Activated CD8-positive, alpha-beta memory T cell treated with anti-CD3 and anti-CD28 coated beads for 48 hours (primary cell): ENCODE measurements around the gene PGAP6.
A peak's percentile ranks its signal among the peaks of the same experiment; 100 is the strongest.
"Not testable (repeated sequence)": the region's sequence is repeated elsewhere in the genome, so short reads cannot be mapped to it uniquely, and the experiment has no call there.

ENCODE experiments used
- DNase-seq, 3 experiments: peaks; one replicate each; pipeline ENCODE4 v3.0.0-alpha.2; 2020; ENCODE audit warnings: low read depth in 2 of 3, low spot score in 2 of 3

The PGAP6 gene

GRCh38 chr16:381789-382717 lies at the start of gene PGAP6:
Gene PGAP6 (minus strand): TSS chr16:381978. CDS start chr16:381821, 157 bp downstream.
- DNase-seq, result peak in 1 of 3 experiments; percentile 38

GRCh38 chr16:430904-431303 lies 49.1 kb upstream of the PGAP6 start:
- DNase-seq, result no peak

GRCh38 chr16:427250-427649 lies 45.5 kb upstream of the PGAP6 start:
- DNase-seq, result no peak

- no peak for DNase-seq
Observed at GRCh38 chr16:426906-427249, 45.1 kb upstream of the PGAP6 start.

- DNase-seq, result peak in 1 of 3 experiments; percentile 15
Observed at GRCh38 chr16:426115-426905, 44.5 kb upstream of the PGAP6 start.

GRCh38 chr16:425740-426114 lies 43.9 kb upstream of the PGAP6 start:
- no peak for DNase-seq

- peak; percentile 67 to 84 (median 79) for DNase-seq
Observed at GRCh38 chr16:425082-425718, 43.4 kb upstream of the PGAP6 start, which contains the start of gene RAB11FIP3. Gene RAB11FIP3 (plus strand): TSS chr16:425649. CDS start chr16:426007, 358 bp downstream.

- no peak for DNase-seq
Observed at GRCh38 chr16:424623-425081, 42.9 kb upstream of the PGAP6 start.

GRCh38 chr16:424033-424622 lies 42.4 kb upstream of the PGAP6 start:
- no peak for DNase-seq

- not testable (repeated sequence) for DNase-seq
Observed at GRCh38 chr16:422179-422578, 40.4 kb upstream of the PGAP6 start.

- not testable (repeated sequence) for DNase-seq
Observed at GRCh38 chr16:415170-415498, 33.4 kb upstream of the PGAP6 start.

- DNase-seq, result no peak
Observed at GRCh38 chr16:414395-415169, 32.8 kb upstream of the PGAP6 start.

- DNase-seq, result no peak
Observed at GRCh38 chr16:411576-412265, 29.9 kb upstream of the PGAP6 start.

- no peak for DNase-seq
Observed at GRCh38 chr16:410516-411178, 28.9 kb upstream of the PGAP6 start.

GRCh38 chr16:407253-407652 lies 25.5 kb upstream of the PGAP6 start:
- no peak for DNase-seq

- no peak for DNase-seq
Observed at GRCh38 chr16:405548-406506, 24.0 kb upstream of the PGAP6 start.

- no peak for DNase-seq
Observed at GRCh38 chr16:404971-405486, 23.3 kb upstream of the PGAP6 start.
